ENCODE data around the gene TCF3.

Gene TCF3

GRCh38 chr19:1619703-1620102 lies 32.7 kb downstream of the TCF3 start:
- no peak overlapping the region for H3K4me3 Mint-ChIP-seq
- peaks cover 83% of the 10 kb centered on the region for H3K36me3 Mint-ChIP-seq (ENCODE audit: low read depth)
- no peak overlapping the region for H3K27ac Mint-ChIP-seq

GRCh38 chr19:1619094-1619439 lies 33.3 kb downstream of the TCF3 start:
- Mint-ChIP-seq H3K27ac (no peak overlapping the region), H3K4me1 (ENCODE audit: low read depth) (peaks cover 25% of the 10 kb centered on the region), H3K4me3 (no peak overlapping the region), H3K9me3 (no peaks in the 10 kb centered on the region), H3K36me3 (ENCODE audit: low read depth) (peaks cover 83% of the 10 kb centered on the region), H3K27me3 (no peaks in the 10 kb centered on the region)
- DNase-seq: no peak

More at GRCh38 chr19:1619703-1620102, 32.7 kb downstream of the TCF3 start:
- H3K27me3 Mint-ChIP-seq: no peaks in the 10 kb centered on the region
- H3K4me1 Mint-ChIP-seq (ENCODE audit: low read depth): peaks cover 25% of the 10 kb centered on the region
- no peak for DNase-seq
- H3K9me3 Mint-ChIP-seq: no peaks in the 10 kb centered on the region

GRCh38 chr19:1618157-1619093 lies 34.0 kb downstream of the TCF3 start:
- Mint-ChIP-seq H3K4me1 (ENCODE audit: low read depth) (peaks cover 25% of the 10 kb centered on the region), H3K36me3 (ENCODE audit: low read depth) (peaks cover 83% of the 10 kb centered on the region), H3K27me3 (no peaks in the 10 kb centered on the region), H3K27ac (peak overlapping the region; percentile 70), H3K4me3 (no peak overlapping the region), H3K9me3 (no peaks in the 10 kb centered on the region)
- DNase-seq: no peak

DNA sequence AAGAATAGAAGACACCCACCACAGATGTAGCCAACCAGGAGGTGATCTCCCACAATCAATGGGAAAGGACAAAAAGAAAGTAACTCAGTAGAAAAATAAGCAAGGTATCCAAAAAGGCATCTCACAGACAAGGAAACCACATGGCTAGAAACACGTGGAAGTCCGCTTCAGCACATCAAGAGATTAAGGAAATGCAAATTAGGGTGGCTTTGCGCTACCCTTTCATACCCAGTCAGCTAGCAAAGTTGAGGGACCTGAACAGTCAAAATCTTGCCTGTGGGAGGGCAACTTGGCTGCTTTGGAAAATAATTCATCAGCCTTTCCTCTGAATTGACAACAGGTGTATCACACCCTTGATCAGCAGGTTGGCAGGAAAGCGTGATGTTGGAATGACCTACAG lies 35.5 kb downstream of the TCF3 start:
- Mint-ChIP-seq H3K4me3 (no peak overlapping the region), H3K27ac (peak overlapping the region; percentile 92), H3K9me3 (no peaks in the 10 kb centered on the region), H3K4me1 (ENCODE audit: low read depth) (peaks cover 25% of the 10 kb centered on the region), H3K36me3 (ENCODE audit: low read depth) (peaks cover 88% of the 10 kb centered on the region), H3K27me3 (no peaks in the 10 kb centered on the region)
- DNase-seq: no peak

GRCh38 chr19:1616396-1616795 lies 36.0 kb downstream of the TCF3 start:
- H3K4me3 Mint-ChIP-seq: no peak overlapping the region
- H3K27ac Mint-ChIP-seq: peak overlapping the region; percentile 92

DNA sequence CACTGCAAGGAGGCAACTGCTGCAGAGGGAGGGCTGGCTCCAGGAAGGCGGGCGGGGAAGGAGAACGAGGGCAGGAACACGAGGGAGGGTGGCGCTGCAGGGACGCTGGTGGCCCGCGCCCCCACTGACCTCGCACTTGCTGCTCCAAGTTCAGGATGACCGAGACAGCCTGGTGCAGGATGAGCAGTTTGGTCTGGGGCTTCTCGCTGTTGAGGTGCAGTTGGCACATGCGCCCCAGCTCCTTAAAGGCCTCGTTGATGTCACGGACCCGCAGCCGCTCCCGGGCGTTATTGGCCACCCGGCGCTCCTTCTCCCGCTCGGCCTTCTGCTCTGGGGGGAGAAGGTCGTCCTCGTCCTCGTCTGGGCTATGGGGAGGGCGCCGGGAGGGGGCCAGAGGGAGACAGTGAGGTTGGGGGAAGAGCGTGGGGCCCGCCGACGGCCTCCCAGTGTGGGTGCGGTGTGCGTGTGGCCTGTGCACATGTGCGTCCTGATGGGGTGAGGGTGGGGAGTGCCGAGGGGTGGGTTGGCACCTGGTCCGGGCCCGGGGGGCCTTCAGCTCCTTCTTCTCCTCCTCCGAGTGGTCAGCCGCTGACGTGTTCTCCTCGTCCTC lies 37.2 kb downstream of the TCF3 start:
- H3K9me3 Mint-ChIP-seq: no peaks in the 10 kb centered on the region
- peak overlapping the region; percentile 37 for H3K27ac Mint-ChIP-seq
- no peak for DNase-seq
- peaks cover 90% of the 10 kb centered on the region for H3K36me3 Mint-ChIP-seq (ENCODE audit: low read depth)
- no peaks in the 10 kb centered on the region for H3K27me3 Mint-ChIP-seq
- no peak overlapping the region for H3K4me3 Mint-ChIP-seq
- H3K4me1 Mint-ChIP-seq (ENCODE audit: low read depth): peaks cover 37% of the 10 kb centered on the region

More at GRCh38 chr19:1616396-1616795, 36.0 kb downstream of the TCF3 start:
- Mint-ChIP-seq H3K27me3 (no peaks in the 10 kb centered on the region), H3K36me3 (ENCODE audit: low read depth) (peaks cover 89% of the 10 kb centered on the region), H3K9me3 (no peaks in the 10 kb centered on the region), H3K4me1 (ENCODE audit: low read depth) (peaks cover 28% of the 10 kb centered on the region)
- DNase-seq: no peak

- Mint-ChIP-seq H3K4me1 (ENCODE audit: low read depth) (peaks cover 47% of the 10 kb centered on the region), H3K27me3 (no peaks in the 10 kb centered on the region), H3K36me3 (ENCODE audit: low read depth) (peaks cover 88% of the 10 kb centered on the region), H3K27ac (no peak overlapping the region), H3K9me3 (no peaks in the 10 kb centered on the region), H3K4me3 (no peak overlapping the region)
- DNase-seq: no peak
These were observed 38.4 kb downstream of the TCF3 start for GRCh38 chr19:1613808-1614570.

- Mint-ChIP-seq H3K27me3 (no peaks in the 10 kb centered on the region), H3K27ac (no peak overlapping the region), H3K9me3 (no peaks in the 10 kb centered on the region), H3K4me1 (ENCODE audit: low read depth) (peaks cover 47% of the 10 kb centered on the region), H3K36me3 (ENCODE audit: low read depth) (peaks cover 80% of the 10 kb centered on the region), H3K4me3 (no peak overlapping the region)
- no peak for DNase-seq
These were observed 39.3 kb downstream of the TCF3 start for GRCh38 chr19:1613146-1613545.

DNA sequence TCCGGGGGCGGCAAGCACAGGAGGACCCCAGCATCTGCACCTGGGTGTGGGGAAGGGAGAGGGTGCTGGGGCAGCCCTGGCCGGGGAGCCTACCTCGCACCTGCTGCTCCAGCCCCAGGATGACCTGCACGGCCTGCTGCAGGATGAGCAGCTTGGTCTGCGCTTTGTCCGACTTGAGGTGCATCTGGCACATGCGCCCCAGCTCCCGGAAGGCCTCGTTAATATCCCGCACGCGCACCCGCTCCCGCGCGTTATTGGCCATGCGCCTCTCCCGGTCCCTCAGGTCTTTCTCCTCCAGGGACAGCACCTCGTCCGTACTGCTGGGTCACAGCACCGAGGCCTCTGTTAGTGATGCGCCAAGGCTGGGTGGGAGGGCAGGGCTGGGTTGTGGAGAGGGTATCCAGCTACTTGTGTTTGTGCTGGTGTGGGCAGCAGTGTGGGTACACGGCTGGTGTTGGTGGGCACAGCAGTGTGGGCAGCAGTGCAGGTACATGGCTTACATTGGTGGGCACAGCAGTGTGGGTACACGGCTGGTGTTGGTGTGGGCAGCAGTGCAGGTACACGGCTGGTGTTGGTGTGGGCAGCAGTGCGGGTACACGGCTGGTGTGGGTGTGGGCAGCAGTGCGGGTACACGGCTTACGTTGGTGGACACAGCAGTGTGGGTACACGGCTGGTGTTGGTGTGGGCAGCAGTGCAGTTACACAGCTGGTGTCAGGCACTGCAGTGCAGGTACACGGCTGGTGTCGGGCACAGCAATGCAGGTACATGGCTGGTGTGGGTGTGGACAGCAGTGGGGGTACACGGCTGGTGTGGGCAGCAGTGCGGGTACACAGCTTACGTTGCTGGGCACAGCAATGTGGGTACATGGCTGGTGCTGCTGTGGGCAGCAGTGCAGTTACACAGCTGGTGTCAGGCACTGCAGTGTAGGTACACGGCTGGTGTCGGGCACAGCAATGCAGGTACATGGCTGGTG lies 40.0 kb downstream of the TCF3 start:
- Mint-ChIP-seq H3K27me3 (no peaks in the 10 kb centered on the region), H3K9me3 (no peaks in the 10 kb centered on the region), H3K4me3 (no peak overlapping the region), H3K4me1 (ENCODE audit: low read depth) (peaks cover 42% of the 10 kb centered on the region), H3K27ac (no peak overlapping the region), H3K36me3 (ENCODE audit: low read depth) (peaks cover 74% of the 10 kb centered on the region)
- no peak for DNase-seq

DNA sequence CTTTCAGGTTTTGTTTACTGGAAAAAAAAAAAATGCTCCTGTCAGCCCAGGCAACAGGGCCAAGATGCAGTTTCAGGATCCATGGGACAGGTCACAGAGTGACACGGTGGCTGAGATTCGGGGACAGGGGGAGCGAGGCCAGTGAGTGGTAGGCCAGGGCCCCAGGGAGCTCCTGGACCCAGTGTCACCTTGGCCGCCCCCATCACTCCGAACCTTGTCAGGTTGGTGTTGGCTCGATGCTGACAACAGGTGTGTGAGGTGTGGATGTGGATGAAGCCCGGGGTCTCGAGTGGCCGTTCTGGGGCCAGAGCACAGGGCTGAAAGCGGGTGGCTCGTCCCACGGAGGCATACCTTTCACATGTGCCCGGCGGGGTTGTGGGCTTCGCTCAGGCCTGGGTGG lies 41.1 kb downstream of the TCF3 start:
- Mint-ChIP-seq H3K4me1 (ENCODE audit: low read depth) (peaks cover 40% of the 10 kb centered on the region), H3K36me3 (ENCODE audit: low read depth) (peaks cover 64% of the 10 kb centered on the region), H3K9me3 (no peaks in the 10 kb centered on the region), H3K4me3 (no peak overlapping the region), H3K27me3 (no peaks in the 10 kb centered on the region), H3K27ac (peak overlapping the region; percentile 55)
- no peak for DNase-seq

- H3K36me3 Mint-ChIP-seq (ENCODE audit: low read depth): peaks cover 56% of the 10 kb centered on the region
- no peak for DNase-seq
- H3K9me3 Mint-ChIP-seq: no peaks in the 10 kb centered on the region
- peaks cover 45% of the 10 kb centered on the region for H3K4me1 Mint-ChIP-seq (ENCODE audit: low read depth)
- no peak overlapping the region for H3K27ac Mint-ChIP-seq
- H3K4me3 Mint-ChIP-seq: no peak overlapping the region
- H3K27me3 Mint-ChIP-seq: no peaks in the 10 kb centered on the region
These were observed 41.8 kb downstream of the TCF3 start for GRCh38 chr19:1610579-1610978.

GRCh38 chr19:1609680-1610474 lies 42.5 kb downstream of the TCF3 start:
- H3K27ac Mint-ChIP-seq: peak overlapping the region; percentile 50
- peaks cover 45% of the 10 kb centered on the region for H3K4me1 Mint-ChIP-seq (ENCODE audit: low read depth)
- no peaks in the 10 kb centered on the region for H3K27me3 Mint-ChIP-seq
- no peak overlapping the region for H3K4me3 Mint-ChIP-seq
- H3K9me3 Mint-ChIP-seq: no peaks in the 10 kb centered on the region
- no peak for DNase-seq
- peaks cover 52% of the 10 kb centered on the region for H3K36me3 Mint-ChIP-seq (ENCODE audit: low read depth)

- Mint-ChIP-seq H3K4me3 (no peak overlapping the region), H3K27me3 (no peaks in the 10 kb centered on the region), H3K27ac (peak overlapping the region; percentile 44), H3K36me3 (ENCODE audit: low read depth) (peaks cover 52% of the 10 kb centered on the region), H3K4me1 (ENCODE audit: low read depth) (peaks cover 48% of the 10 kb centered on the region), H3K9me3 (no peaks in the 10 kb centered on the region)
- DNase-seq: no peak
These were observed 43.4 kb downstream of the TCF3 start for GRCh38 chr19:1609103-1609396.

Data from activated T-cell treated with anti-CD3 and anti-CD28 coated beads, Interleukin-2, amount 50 U/mL, for 24 hours (primary cell).